ENCODE measurements around the gene APPL1.

The APPL1 gene

DNA sequence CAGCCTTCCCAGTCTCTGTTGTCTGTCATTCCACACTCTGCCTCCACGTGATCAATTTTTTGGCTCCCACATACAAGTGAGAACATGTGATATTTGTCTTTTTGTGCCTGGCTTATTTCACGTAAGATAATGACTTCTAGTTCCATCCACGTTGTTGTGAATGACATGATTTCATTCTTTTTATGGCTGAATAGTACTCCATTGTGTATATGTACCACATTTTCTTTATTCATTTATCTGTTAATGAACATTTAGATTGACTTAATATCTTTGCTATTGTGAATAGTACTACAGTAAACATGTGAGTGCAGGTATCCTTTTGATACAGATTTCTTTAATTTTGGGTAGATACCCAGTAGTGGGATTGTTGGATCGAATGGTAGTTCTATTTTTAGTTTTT, 33.6 kb downstream of the APPL1 start:
- TF ChIP-seq, protein P1, sequence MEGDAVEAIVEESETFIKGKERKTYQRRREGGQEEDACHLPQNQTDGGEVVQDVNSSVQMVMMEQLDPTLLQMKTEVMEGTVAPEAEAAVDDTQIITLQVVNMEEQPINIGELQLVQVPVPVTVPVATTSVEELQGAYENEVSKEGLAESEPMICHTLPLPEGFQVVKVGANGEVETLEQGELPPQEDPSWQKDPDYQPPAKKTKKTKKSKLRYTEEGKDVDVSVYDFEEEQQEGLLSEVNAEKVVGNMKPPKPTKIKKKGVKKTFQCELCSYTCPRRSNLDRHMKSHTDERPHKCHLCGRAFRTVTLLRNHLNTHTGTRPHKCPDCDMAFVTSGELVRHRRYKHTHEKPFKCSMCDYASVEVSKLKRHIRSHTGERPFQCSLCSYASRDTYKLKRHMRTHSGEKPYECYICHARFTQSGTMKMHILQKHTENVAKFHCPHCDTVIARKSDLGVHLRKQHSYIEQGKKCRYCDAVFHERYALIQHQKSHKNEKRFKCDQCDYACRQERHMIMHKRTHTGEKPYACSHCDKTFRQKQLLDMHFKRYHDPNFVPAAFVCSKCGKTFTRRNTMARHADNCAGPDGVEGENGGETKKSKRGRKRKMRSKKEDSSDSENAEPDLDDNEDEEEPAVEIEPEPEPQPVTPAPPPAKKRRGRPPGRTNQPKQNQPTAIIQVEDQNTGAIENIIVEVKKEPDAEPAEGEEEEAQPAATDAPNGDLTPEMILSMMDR (IDR thresholded peaks at IDR 0.05; ENCODE audit: control insufficient read depth, extremely low read depth, insufficient read depth), result no peak
- H3K4me3 ChIP-seq (ENCODE audit: low read depth, low read length), result no peak overlapping the region
- DNase-seq (ENCODE audit: low read depth), result no peak

DNA sequence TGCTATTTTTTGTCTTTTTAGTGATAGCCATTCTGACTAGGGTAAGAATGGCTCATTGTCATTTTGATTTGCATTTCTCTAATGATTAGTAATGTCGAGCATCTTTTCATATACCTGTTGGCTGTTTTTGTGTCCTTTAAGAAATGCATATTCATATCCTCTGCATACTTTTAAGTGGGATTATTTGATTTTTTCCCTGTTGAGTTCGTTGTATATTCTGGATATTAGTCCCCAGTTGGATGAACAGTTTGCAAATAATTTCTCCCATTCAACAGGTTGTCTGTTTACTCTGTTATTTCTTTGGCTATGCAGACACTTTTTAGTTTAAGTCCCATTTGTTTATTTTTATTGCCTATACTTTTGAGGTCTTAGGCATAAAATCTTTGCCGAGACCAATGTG, 34.4 kb downstream of the APPL1 start:
- no peak overlapping the region for H3K4me3 ChIP-seq (ENCODE audit: low read depth, low read length)
- TF ChIP-seq, protein P1 (IDR thresholded peaks at IDR 0.05; ENCODE audit: control insufficient read depth, extremely low read depth, insufficient read depth), result no peak
- no peak for DNase-seq (ENCODE audit: low read depth)

DNA sequence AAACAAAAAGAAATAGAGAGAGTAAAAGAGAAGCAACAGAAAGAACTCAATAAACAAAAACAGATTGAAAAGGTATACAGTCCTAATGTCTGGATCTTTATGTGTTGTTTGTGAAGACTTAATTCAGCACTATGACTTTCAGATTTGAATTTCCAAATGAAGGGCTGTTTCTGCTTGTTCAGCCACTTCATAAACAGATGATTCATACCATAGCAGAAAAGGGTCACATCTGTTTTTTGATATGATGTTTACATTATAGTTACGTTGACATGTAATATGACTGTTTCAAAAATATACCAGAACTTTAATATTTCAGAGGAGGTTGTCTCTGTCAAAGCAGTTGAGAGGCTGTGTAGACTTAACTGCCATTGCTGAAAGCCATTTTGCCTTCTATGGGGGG, 40.9 kb downstream of the APPL1 start:
- no peak overlapping the region for H3K4me3 ChIP-seq (ENCODE audit: low read depth, low read length)
- TF ChIP-seq, protein P1 (IDR thresholded peaks at IDR 0.05; ENCODE audit: control insufficient read depth, extremely low read depth, insufficient read depth), result no peak
- DNase-seq (ENCODE audit: low read depth), result no peak

DNA sequence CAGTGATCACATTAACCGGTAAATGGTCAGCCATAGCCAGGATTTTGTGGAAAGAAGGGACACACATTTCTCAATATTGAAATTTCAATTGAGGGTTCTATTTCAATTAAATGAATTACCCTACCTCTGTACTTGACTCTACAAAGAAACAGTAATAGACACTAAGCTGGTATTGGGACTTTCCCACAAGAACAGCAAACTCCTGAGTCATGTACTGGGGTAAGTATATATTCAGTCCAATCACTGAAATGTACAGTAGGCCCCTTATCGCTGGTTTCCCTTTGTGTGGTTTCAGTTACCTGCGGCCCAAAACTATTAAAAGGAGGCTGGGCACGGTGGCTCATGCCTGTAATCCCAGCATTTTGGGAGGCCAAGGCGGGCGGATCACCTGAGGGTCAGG, 47.3 kb downstream of the APPL1 start:
- no peak for DNase-seq (ENCODE audit: low read depth)
- TF ChIP-seq, protein P1 (IDR thresholded peaks at IDR 0.05; ENCODE audit: control insufficient read depth, extremely low read depth, insufficient read depth), result no peak
- H3K4me3 ChIP-seq (ENCODE audit: low read depth, low read length), result no peak overlapping the region

DNA sequence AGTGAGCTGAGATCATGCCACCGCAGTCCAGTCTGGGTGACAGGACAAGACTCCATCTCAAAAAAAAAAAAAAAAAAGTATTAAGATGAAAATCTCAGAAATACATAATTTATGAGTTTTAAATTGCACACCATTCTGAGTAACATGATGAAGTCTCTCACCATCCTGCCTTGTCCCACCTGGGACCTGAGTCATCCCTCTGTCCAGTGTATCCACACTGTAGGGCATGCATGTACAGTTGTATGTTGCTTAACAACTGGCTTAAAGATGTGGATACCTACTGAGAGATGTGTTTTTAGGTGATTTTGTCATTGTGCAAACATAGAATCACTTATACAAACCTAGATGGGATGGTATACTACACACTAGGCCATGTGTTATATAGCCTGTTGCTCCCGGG, 47.9 kb downstream of the APPL1 start:
- TF ChIP-seq, protein P1 (IDR thresholded peaks at IDR 0.05; ENCODE audit: control insufficient read depth, extremely low read depth, insufficient read depth), result no peak
- DNase-seq (ENCODE audit: low read depth), result no peak
- H3K4me3 ChIP-seq (ENCODE audit: low read depth, low read length), result no peak overlapping the region

DNA sequence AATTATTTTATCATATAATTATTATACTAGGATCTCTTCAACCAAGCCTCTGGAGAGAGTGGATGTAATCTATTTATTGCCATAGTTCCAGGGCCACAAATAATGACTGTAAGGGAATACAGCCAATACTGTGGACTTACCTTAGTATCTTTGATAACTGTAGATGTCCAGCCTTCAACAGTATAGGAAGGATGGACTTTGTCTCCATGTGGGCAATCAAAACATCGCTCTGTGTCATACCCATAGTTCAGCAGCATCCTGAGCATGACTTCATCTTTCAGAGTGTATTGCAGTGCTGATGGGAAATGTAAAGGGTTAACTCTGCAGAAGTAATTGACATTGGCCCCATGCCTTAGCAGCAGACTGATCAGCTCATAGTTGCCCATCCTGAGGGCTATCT, 50.7 kb downstream of the APPL1 start:
- no peak overlapping the region for H3K4me3 ChIP-seq (ENCODE audit: low read depth, low read length)
- no peak for DNase-seq (ENCODE audit: low read depth)
- TF ChIP-seq, protein P1 (IDR thresholded peaks at IDR 0.05; ENCODE audit: control insufficient read depth, extremely low read depth, insufficient read depth), result no peak

DNA sequence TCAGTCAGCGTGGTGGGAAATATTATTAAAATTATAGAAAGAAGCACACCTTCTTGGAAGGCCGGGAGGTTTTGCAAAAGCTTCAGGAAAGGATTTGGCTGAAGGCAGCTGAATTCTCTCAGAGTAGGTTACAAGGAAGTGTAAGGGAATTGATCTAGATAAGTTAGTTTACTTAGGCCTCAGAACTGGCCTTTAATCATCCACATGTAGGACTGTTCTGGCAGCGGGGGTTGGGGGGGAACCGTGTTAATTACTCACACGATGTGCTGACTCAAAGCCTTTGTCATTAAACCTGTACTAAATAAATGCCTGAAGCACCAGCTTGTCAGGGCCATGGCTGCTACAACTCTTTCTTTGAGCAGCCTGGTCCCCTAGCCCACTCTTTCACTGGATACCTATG, 52.2 kb downstream of the APPL1 start:
- no peak for DNase-seq (ENCODE audit: low read depth)
- TF ChIP-seq, protein P1 (IDR thresholded peaks at IDR 0.05; ENCODE audit: control insufficient read depth, extremely low read depth, insufficient read depth), result no peak

More for the DNA sequence above, 52.2 kb downstream of the APPL1 start:
- H3K4me3 ChIP-seq (ENCODE audit: low read depth, low read length), result no peak overlapping the region

All from LNCaP clone FGC (cell line).